Neutrophil (primary cell): ENCODE measurements around the gene MAPK8IP3.

Experiments
- H3K27ac ChIP-seq: fragments of 200-600 bp; sonication (generic); 2 replicates; pipeline ENCODE4 v1.5.1; 2016; ENCODE audit warnings: mild to moderate bottlenecking, moderate library complexity
- H3K27me3 ChIP-seq: fragments of 200-600 bp; sonication (generic); 2 replicates; pipeline ENCODE4 v1.6.0; 2016; ENCODE audit warnings: mild to moderate bottlenecking
- H3K36me3 ChIP-seq: fragments of 200-600 bp; sonication (generic); 2 replicates; pipeline ENCODE4 v1.5.1; 2017
- H3K4me1 ChIP-seq, 2 experiments: fragments of 200-600 bp in 1 of 2; sonication (generic) in 1 of 2; 1 replicate in 1 of 2; 2 replicates in 1 of 2; pipeline versions ENCODE4 v1.5.1 to v1.6.1; 2013 to 2016; ENCODE audit warnings: low read depth in 1 of 2, low read length in 1 of 2, mild to moderate bottlenecking in 1 of 2, moderate library complexity in 1 of 2; ENCODE audit not compliant: control insufficient read depth in 1 of 2, insufficient read depth in 1 of 2
- H3K4me3 ChIP-seq, 2 experiments: fragments of 200-600 bp in 1 of 2; sonication (generic) in 1 of 2; 1 replicate in 1 of 2; 2 replicates in 1 of 2; pipeline ENCODE4 v1.5.1; 2013 to 2016; ENCODE audit warnings: low read depth in 1 of 2, low read length in 1 of 2, mild to moderate bottlenecking in 1 of 2, moderate library complexity in 1 of 2
- H3K9me3 ChIP-seq: fragments of 200-600 bp; sonication (generic); 2 replicates; pipeline ENCODE4 v1.5.1; 2016
- TF ChIP-seq, protein P1 (sequence below): fragments of 200-600 bp; sonication (generic); IDR thresholded peaks from 2 replicates; pipeline ENCODE4 v1.5.1; 2016; ENCODE audit warnings: antibody characterized with exemption

MAPK8IP3 gene

DNA sequence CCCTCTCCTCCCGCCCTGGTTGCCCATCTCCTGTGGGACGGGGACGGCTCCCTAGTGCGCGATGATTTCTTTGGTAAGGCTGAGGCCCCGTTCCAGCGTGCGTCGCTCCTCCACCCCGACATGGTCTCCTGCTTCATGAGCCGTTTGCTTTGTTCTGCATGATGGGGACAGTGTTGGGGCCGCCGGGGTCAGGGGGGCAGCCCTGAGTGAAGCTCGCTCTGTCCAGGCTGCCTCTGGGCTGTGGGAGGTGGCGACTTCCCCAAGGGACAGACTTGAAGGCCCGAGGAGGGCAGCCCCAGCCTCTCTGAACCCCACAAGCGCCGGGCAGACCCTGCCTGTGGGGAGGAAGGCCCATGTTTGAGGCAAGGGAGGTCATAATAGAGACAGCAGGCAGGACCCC is 52.9 kb downstream of the MAPK8IP3 start:
- H3K36me3 ChIP-seq: peaks cover 78% of the 10 kb centered on the region
- no peak overlapping the region for H3K4me3 ChIP-seq
- H3K9me3 ChIP-seq: no peaks in the 10 kb centered on the region
- no peak overlapping the region for H3K27ac ChIP-seq
- no peaks in the 10 kb centered on the region for H3K27me3 ChIP-seq
- TF ChIP-seq, protein P1, sequence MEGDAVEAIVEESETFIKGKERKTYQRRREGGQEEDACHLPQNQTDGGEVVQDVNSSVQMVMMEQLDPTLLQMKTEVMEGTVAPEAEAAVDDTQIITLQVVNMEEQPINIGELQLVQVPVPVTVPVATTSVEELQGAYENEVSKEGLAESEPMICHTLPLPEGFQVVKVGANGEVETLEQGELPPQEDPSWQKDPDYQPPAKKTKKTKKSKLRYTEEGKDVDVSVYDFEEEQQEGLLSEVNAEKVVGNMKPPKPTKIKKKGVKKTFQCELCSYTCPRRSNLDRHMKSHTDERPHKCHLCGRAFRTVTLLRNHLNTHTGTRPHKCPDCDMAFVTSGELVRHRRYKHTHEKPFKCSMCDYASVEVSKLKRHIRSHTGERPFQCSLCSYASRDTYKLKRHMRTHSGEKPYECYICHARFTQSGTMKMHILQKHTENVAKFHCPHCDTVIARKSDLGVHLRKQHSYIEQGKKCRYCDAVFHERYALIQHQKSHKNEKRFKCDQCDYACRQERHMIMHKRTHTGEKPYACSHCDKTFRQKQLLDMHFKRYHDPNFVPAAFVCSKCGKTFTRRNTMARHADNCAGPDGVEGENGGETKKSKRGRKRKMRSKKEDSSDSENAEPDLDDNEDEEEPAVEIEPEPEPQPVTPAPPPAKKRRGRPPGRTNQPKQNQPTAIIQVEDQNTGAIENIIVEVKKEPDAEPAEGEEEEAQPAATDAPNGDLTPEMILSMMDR: no peak
- no peaks in the 10 kb centered on the region for H3K4me1 ChIP-seq

DNA sequence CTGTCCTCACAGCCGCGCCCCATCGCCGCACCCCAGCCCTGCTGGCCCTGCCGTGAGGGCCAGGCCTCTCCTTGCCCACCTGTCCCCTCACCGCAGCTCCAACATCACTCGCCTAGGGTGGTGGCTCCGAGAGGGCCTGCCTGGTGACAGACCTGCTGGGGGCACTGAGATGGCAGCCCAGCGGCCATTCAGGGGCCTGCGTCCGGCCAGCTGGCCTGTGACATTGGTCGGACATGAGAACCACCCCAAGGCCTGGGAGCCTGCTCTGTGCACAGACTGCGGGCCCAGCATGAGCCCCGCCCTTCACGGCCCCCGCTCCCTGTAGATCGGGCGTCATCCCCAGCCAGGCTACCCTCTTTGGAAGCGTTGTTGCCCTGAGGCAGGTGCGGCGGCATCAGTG is 53.5 kb downstream of the MAPK8IP3 start:
- peaks cover 80% of the 10 kb centered on the region for H3K36me3 ChIP-seq
- no peak overlapping the region for H3K27ac ChIP-seq
- no peaks in the 10 kb centered on the region for H3K9me3 ChIP-seq
- no peaks in the 10 kb centered on the region for H3K27me3 ChIP-seq
- no peaks in the 10 kb centered on the region for H3K4me1 ChIP-seq
- TF ChIP-seq, protein P1: no peak
- H3K4me3 ChIP-seq: no peak overlapping the region

DNA sequence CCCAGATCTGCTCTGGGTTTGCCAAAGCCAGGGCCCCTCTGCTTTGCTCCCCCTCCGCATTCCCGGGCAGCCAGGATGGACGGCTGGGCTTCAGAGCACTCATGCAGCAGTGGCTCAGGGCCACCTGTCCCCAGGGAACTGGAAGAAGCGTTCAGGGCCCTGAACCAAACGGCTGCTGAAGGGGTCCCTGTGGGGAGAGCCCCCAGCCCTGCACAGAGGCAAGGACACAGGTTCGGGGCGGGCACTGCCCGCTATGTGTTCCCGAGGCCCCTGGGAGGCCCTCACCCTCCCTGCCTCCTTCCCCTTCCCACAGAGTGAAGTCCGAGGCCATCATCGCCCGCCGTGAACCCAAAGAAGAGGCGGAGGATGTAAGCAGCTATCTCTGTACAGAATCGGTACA is 54.9 kb downstream of the MAPK8IP3 start:
- TF ChIP-seq, protein P1: no peak
- H3K36me3 ChIP-seq: peaks cover 94% of the 10 kb centered on the region
- no peak overlapping the region for H3K27ac ChIP-seq
- H3K4me3 ChIP-seq: no peak overlapping the region
- no peaks in the 10 kb centered on the region for H3K4me1 ChIP-seq
- H3K27me3 ChIP-seq: no peaks in the 10 kb centered on the region
- H3K9me3 ChIP-seq: no peaks in the 10 kb centered on the region

DNA sequence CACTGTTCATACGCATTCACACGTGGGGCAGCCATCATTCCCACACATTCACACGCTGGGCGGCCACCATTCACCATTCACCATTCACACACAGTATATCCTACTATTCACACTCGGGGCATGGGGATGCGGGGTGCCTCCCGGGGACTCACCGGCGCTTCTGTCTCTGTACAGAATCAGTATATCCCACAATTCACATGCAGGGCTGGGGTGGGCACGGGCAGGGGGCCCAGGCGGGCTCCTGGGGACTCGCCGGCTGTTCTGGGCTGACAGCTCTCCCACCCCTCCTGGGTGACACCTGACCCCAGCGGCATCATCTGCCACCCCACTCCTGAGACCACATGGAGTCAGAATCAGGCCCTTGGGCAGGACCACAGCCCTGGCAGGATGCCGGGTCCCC is 55.8 kb downstream of the MAPK8IP3 start:
- Histone ChIP-seq H3K36me3 (peaks cover 97% of the 10 kb centered on the region), H3K4me1 (no peaks in the 10 kb centered on the region), H3K4me3 (no peak overlapping the region), H3K27me3 (no peaks in the 10 kb centered on the region), H3K27ac (no peak overlapping the region), H3K9me3 (no peaks in the 10 kb centered on the region)
- TF ChIP-seq, protein P1: no peak

DNA sequence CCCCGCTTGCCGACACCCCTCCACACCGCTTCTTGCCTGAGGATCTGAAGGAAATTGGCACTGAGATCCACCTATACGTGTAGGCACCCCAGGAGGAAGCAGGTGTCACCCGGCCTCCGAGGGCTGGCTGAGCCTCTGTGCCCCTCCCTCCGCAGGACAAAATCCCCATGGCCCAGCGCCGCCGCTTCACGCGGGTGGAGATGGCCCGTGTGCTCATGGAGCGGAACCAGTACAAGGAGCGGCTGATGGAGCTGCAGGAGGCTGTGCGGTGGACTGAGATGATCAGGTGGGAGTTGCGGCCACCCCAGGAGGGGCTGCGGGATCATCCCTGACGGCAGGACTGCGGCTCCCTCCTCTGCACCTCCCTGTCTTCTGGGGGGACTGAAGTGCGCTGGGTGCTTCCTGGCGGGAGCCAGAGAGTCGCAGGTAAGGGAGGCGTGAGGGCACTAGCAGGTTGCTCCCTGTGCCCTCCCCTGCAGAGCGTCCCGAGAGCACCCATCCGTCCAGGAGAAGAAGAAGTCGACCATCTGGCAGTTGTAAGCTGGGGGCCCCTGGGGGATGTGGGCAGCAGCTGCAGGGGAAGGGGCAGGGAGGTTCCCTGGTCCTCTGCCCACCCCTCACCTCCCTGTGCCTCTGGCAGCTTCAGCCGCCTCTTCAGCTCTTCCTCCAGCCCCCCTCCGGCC is 56.3 kb downstream of the MAPK8IP3 start:
- TF ChIP-seq, protein P1: no peak
- H3K4me3 ChIP-seq: no peak overlapping the region
- H3K4me1 ChIP-seq: no peaks in the 10 kb centered on the region
- no peak overlapping the region for H3K27ac ChIP-seq
- H3K27me3 ChIP-seq: no peaks in the 10 kb centered on the region
- H3K9me3 ChIP-seq: no peaks in the 10 kb centered on the region
- peaks cover 98% of the 10 kb centered on the region for H3K36me3 ChIP-seq
